ACC112 (cell line): Measurements from ENCODE around the gene CLIP4.

ENCODE experiments used
- H2AFZ ChIP-seq: fragments of 200-600 bp; sonication (generic); one replicate; pipeline ENCODE4 v1.6.0; 2017; ENCODE audit warnings: antibody characterized with exemption, low read length; ENCODE audit not compliant: unreplicated experiment
- H3K27ac ChIP-seq: fragments of 200-600 bp; sonication (generic); 2 replicates; pipeline ENCODE4 v1.5.1; 2014; ENCODE audit warnings: low read depth, mild to moderate bottlenecking, antibody characterized with exemption, low read length, moderate library complexity
- H3K27me3 ChIP-seq: fragments of 200-600 bp; sonication (generic); 2 replicates; pipeline ENCODE4 v1.6.1; 2014; ENCODE audit warnings: mild to moderate bottlenecking, antibody characterized with exemption, low read length, moderate library complexity, mixed read lengths; ENCODE audit not compliant: insufficient read depth
- H3K36me3 ChIP-seq: fragments of 200-600 bp; sonication (generic); 2 replicates; pipeline ENCODE4 v1.6.1; 2016; ENCODE audit warnings: mild to moderate bottlenecking, antibody characterized with exemption, low read length, moderate library complexity, mixed read lengths; ENCODE audit not compliant: insufficient read depth
- H3K4me1 ChIP-seq: fragments of 200-600 bp; sonication (generic); one replicate; pipeline ENCODE4 v1.6.1; 2016; ENCODE audit warnings: low read length, mixed read lengths; ENCODE audit not compliant: insufficient read depth, unreplicated experiment, control insufficient read depth
- H3K4me3 ChIP-seq: fragments of 200-600 bp; sonication (generic); 2 replicates; pipeline ENCODE4 v1.5.1; 2014; ENCODE audit warnings: mild to moderate bottlenecking, low read depth, low read length
- H3K79me2 ChIP-seq: fragments of 200-600 bp; sonication (generic); one replicate; pipeline ENCODE4 v1.6.0; 2016; ENCODE audit warnings: low read length; ENCODE audit not compliant: control insufficient read depth, unreplicated experiment, insufficient read depth

The CLIP4 gene

DNA sequence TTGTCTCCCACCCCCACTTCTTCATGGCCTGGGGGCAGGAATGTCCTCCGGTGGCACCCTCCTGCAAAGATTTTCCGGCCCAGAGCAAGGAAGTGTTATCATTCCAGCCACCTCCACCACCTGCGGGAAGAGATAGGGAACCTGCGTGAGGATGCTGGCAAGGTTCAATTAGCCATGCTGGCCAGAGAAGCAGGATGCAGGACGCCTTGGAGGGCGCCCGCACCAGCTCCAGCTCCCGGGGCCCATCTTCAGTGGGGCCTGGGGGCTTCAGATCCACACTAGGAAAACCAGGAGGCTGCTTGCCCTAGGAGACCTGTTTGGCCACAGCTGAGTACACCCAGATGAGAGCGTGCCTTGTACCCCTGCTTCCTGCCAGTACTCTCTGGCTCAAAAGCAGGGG lies 113.7 kb downstream of the CLIP4 start:
- Histone ChIP-seq H3K27ac (no peak overlapping the region), H2AFZ (no peak overlapping the region), H3K79me2 (no peaks in the 10 kb centered on the region), H3K36me3 (no peaks in the 10 kb centered on the region), H3K27me3 (peaks cover 51% of the 10 kb centered on the region), H3K4me1 (peaks cover 14% of the 10 kb centered on the region), H3K4me3 (no peak overlapping the region)

DNA sequence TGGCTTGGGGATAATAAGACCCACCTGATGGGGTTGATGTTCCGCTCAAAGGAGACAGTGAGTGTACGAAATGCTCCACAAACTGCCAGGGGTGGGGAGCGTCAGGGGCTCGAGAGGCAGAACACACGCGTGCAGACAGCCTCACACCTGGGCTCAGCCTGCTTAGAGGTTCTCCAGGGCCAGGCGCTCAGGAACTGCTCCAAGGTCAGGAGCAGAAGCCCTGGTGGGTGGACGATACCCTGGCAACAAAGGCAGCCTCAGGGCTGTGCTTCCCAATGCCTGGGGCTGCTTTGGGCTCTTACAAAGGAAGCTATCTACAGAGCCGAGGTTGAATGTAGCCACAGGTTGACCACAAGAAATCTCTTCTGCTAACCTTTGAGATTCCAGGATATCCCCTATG lies 114.4 kb downstream of the CLIP4 start:
- Histone ChIP-seq H3K4me1 (peaks cover 8% of the 10 kb centered on the region), H3K4me3 (no peak overlapping the region), H3K36me3 (no peaks in the 10 kb centered on the region), H2AFZ (no peak overlapping the region), H3K79me2 (no peaks in the 10 kb centered on the region), H3K27me3 (peaks cover 57% of the 10 kb centered on the region), H3K27ac (no peak overlapping the region)

DNA sequence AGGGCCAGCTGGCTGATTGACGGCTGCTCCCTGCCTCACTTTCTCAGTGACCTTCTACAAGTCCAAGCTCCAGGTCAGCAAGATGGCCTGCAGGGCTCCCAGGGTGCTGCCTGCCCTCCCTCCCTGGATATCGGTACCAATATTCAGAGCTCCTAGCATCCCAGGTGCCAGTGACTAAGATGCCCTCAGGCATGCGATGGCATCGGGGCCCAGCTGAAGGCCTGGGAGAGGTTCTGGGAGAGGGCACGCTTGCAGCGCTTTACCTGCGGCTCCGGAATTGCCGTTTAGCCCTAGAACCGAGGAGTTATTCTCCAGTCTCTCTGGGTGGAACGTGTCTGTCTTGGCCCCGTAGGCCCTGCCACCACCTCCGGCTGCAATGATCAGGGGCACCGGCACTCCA lies 116.8 kb downstream of the CLIP4 start:
- H3K27me3 ChIP-seq = peaks cover 72% of the 10 kb centered on the region
- no peaks in the 10 kb centered on the region for H3K36me3 ChIP-seq
- H2AFZ ChIP-seq = no peak overlapping the region
- no peaks in the 10 kb centered on the region for H3K79me2 ChIP-seq
- H3K27ac ChIP-seq = no peak overlapping the region
- H3K4me1 ChIP-seq = peaks cover 3% of the 10 kb centered on the region
- H3K4me3 ChIP-seq = no peak overlapping the region

DNA sequence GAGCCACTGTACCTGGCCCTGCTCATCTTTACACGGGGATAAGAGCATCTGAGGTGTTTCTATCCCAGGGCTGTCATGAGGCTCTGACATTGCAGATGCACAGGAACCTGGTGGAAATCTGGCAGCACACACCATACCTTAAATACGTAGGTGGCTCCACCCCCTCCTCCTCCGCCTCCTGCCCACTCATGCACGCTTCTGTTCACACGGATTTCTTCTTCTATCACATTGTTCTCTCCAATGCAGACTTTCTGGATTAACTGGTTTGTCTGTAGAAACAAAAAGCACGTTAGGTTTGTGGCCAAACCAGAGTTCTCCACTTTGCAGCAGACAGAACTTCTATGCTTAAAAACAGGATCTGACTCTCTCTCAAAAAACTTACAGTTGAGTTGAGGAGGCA lies 118.2 kb downstream of the CLIP4 start:
- Histone ChIP-seq H3K4me3 (no peak overlapping the region), H3K36me3 (no peaks in the 10 kb centered on the region), H2AFZ (no peak overlapping the region), H3K27ac (no peak overlapping the region), H3K79me2 (no peaks in the 10 kb centered on the region), H3K4me1 (peaks cover under 1% of the 10 kb centered on the region), H3K27me3 (peaks cover 67% of the 10 kb centered on the region)

DNA sequence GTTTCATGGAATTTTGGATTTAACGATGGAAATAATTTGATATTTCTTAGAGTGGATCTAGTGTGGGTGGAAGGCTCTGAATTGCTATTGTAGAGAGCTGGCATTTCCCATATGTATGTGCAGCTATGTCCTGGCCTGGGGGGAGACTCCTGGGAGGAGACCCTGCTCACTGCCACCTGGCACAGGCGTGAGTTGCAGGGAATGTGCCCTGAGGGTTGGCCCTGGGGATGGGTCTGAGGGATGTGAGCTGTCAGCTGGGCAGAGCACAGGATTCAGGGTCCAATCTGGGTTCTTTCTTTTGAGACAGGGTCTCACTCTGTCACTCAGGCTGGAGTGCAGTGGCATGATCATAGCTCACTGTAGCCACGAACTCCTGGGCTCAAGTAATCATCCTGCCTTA lies 120.2 kb downstream of the CLIP4 start:
- no peaks in the 10 kb centered on the region for H3K4me1 ChIP-seq
- peaks cover 65% of the 10 kb centered on the region for H3K27me3 ChIP-seq
- H2AFZ ChIP-seq = no peak overlapping the region
- no peak overlapping the region for H3K27ac ChIP-seq
- H3K79me2 ChIP-seq = no peaks in the 10 kb centered on the region
- H3K4me3 ChIP-seq = no peak overlapping the region
- no peaks in the 10 kb centered on the region for H3K36me3 ChIP-seq

DNA sequence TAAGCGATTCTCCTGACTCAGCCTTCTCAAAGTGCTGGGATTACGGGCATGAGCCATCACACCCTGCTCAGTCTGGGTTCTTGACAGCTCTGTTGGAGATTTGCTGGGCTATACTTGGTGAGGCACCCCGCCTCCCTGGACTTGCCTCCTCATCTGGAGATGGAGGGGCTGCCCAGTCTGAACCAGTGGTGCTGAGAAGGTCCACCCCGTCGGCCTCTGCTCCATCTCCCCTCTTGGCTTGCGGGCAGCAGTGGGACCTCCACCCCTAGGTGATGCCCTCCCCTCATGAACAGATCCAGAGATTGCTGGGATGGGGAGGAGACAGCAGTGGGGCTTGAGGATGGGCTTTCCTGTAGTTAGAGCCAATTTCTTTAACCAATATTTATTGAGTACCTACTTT lies 120.9 kb downstream of the CLIP4 start:
- no peak overlapping the region for H2AFZ ChIP-seq
- peaks cover 67% of the 10 kb centered on the region for H3K27me3 ChIP-seq
- H3K79me2 ChIP-seq = no peaks in the 10 kb centered on the region
- H3K4me3 ChIP-seq = no peak overlapping the region
- no peaks in the 10 kb centered on the region for H3K36me3 ChIP-seq
- no peak overlapping the region for H3K27ac ChIP-seq
- no peaks in the 10 kb centered on the region for H3K4me1 ChIP-seq

DNA sequence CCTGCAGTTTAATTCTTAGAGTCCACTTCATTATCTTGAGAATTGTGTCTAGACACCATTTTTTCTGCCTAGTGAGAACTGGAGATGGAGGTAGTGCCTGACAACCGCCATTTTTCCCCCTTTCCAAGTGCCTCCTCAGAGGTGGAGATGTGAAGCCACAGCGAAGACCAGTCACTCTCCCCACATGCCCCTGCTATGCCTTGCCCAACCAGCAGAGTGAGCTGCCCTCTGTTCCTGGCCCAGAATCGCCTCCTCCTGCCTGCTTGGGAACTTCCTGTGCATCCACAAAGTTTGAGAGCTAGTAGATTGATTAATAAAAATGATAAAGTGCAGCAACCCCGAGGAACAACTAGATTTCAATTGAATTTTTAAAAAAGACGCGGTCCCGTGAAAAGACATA lies 123.3 kb downstream of the CLIP4 start:
- Histone ChIP-seq H3K79me2 (no peaks in the 10 kb centered on the region), H3K36me3 (no peaks in the 10 kb centered on the region), H3K27me3 (peaks cover 84% of the 10 kb centered on the region), H3K27ac (no peak overlapping the region), H2AFZ (no peak overlapping the region), H3K4me3 (no peak overlapping the region), H3K4me1 (no peaks in the 10 kb centered on the region)
